EH (cell line): Measurements from ENCODE around the gene KLHDC7A.

Experiments used
- DNase-seq: peaks from one replicate; pipeline ENCODE4 v3.0.0-alpha.2; 2015; ENCODE audit warnings: low read depth

KLHDC7A gene

GRCh38 chr1:18473195-18473815, 7.4 kb upstream of the KLHDC7A start:
- no peak for DNase-seq

GRCh38 chr1:18474559-18475175, 6.1 kb upstream of the KLHDC7A start:
- no peak for DNase-seq

GRCh38 chr1:18475234-18475905, 5.4 kb upstream of the KLHDC7A start:
- DNase-seq = no peak

- DNase-seq = no peak
These were observed 1.3 kb upstream of the KLHDC7A start for GRCh38 chr1:18479454-18479853.

GRCh38 chr1:18481190-18481920, 625 bp downstream of the KLHDC7A start:
- no peak for DNase-seq

- no peak for DNase-seq
These were observed 1.4 kb downstream of the KLHDC7A start for GRCh38 chr1:18481921-18482701.

- DNase-seq = no peak
These were observed 2.1 kb downstream of the KLHDC7A start for GRCh38 chr1:18482721-18483425.

- DNase-seq = no peak
These were observed 3.5 kb downstream of the KLHDC7A start for GRCh38 chr1:18484276-18484675.

- DNase-seq = no peak
These were observed 4.0 kb downstream of the KLHDC7A start for GRCh38 chr1:18484721-18485120.

GRCh38 chr1:18485227-18485626, 4.5 kb downstream of the KLHDC7A start:
- DNase-seq = no peak

GRCh38 chr1:18486195-18486594, 5.5 kb downstream of the KLHDC7A start:
- DNase-seq = no peak

GRCh38 chr1:18489417-18490143, 8.8 kb downstream of the KLHDC7A start:
- DNase-seq = no peak

GRCh38 chr1:18491168-18491567, 10.4 kb downstream of the KLHDC7A start:
- DNase-seq = no peak

GRCh38 chr1:18494304-18494703, 13.6 kb downstream of the KLHDC7A start:
- DNase-seq = no peak

GRCh38 chr1:18495635-18496034, 14.9 kb downstream of the KLHDC7A start:
- no peak for DNase-seq

- no peak for DNase-seq
These were observed 15.3 kb downstream of the KLHDC7A start for GRCh38 chr1:18496056-18496455.

GRCh38 chr1:18496497-18497235, 15.9 kb downstream of the KLHDC7A start:
- no peak for DNase-seq

GRCh38 chr1:18501833-18502232, 21.1 kb downstream of the KLHDC7A start:
- no peak for DNase-seq

- DNase-seq = no peak
These were observed 23.9 kb downstream of the KLHDC7A start for GRCh38 chr1:18504609-18505008.

GRCh38 chr1:18505666-18506065, 24.9 kb downstream of the KLHDC7A start:
- DNase-seq = no peak
